Type B pancreatic cell (in vitro differentiated cells): ENCODE measurements around the gene FAM240B. TPM values are rescaled to one million over a fixed set of nuclear protein-coding genes. Genes with fewer than 3 reads are reported as not detected.

Experiments
- DNase-seq: peaks from one replicate; pipeline ENCODE4 v3.0.0; 2021; ENCODE audit warnings: mixed read lengths; ENCODE audit not compliant: unreplicated experiment; ENCODE audit errors: extremely low spot score
- H3K27ac Mint-ChIP-seq: 2 replicates; pipeline ENCODE4 v1.8.0; 2021; ENCODE audit warnings: mild to moderate bottlenecking, mixed read lengths
- H3K27me3 Mint-ChIP-seq: 2 replicates; pipeline ENCODE4 v1.8.0; 2021; ENCODE audit warnings: mixed read lengths
- H3K36me3 Mint-ChIP-seq: 2 replicates; pipeline ENCODE4 v1.8.0; 2021; ENCODE audit warnings: mixed read lengths
- H3K4me1 Mint-ChIP-seq: one replicate; pipeline ENCODE4 v1.8.0; 2021; ENCODE audit warnings: mixed read lengths; ENCODE audit not compliant: unreplicated experiment
- H3K4me3 Mint-ChIP-seq: 2 replicates; pipeline ENCODE4 v1.8.0; 2021; ENCODE audit warnings: mild to moderate bottlenecking, mixed read lengths
- H3K9me3 Mint-ChIP-seq: 2 replicates; pipeline ENCODE4 v1.8.0; 2021; ENCODE audit warnings: mixed read lengths
- CTCF ChIP-seq: fragments of 200-600 bp; sonication (generic); conservative IDR thresholded peaks from 2 replicates; pipeline ENCODE4 v1.5.0; 2021; ENCODE audit warnings: antibody characterized with exemption, mild to moderate bottlenecking
- total RNA-seq: library from RNA; stranded (reverse); gene quantifications from 2 replicates; pipeline ENCODE4 v1.2.1, GENCODE V29; 2021; ENCODE audit warnings: low replicate concordance

The FAM240B gene
- total RNA-seq, 1 donor from 2014 or later, result not detected

GRCh38 chr9:38747941-38748340 is 28.0 kb upstream of the FAM240B start:
- H3K4me3 Mint-ChIP-seq, result no peak overlapping the region
- H3K27ac Mint-ChIP-seq, result no peak overlapping the region
- H3K36me3 Mint-ChIP-seq, result no peaks in the 10 kb centered on the region
- H3K4me1 Mint-ChIP-seq, result no peaks in the 10 kb centered on the region
- TF ChIP-seq CTCF, result no peak
- H3K9me3 Mint-ChIP-seq, result no peaks in the 10 kb centered on the region
- no peak for DNase-seq
- peaks cover 14% of the 10 kb centered on the region for H3K27me3 Mint-ChIP-seq

DNA sequence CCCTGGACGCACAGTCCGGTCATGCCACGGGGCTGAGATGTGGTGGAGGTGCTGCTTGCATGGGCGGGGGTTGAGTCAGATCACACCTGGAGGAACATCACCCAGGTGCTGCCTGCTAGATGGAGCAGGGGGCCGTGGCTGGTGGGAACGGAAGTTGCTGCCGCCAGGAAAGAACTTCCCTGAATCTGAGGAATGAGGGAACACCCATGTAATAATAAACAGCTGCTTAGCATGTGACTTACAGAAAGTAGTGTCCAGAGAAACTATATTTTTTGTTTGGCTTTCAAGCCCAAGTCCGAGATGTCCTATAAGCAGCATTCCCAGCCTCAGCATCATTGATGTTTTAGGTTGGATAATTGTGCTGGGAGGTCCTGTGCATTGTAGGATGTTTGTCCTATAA is 27.1 kb upstream of the FAM240B start:
- H3K27ac Mint-ChIP-seq, result no peak overlapping the region
- DNase-seq, result no peak
- TF ChIP-seq CTCF, result no peak
- H3K4me3 Mint-ChIP-seq, result no peak overlapping the region
- H3K36me3 Mint-ChIP-seq, result no peaks in the 10 kb centered on the region
- H3K27me3 Mint-ChIP-seq, result peaks cover 12% of the 10 kb centered on the region
- H3K9me3 Mint-ChIP-seq, result no peaks in the 10 kb centered on the region
- H3K4me1 Mint-ChIP-seq, result no peaks in the 10 kb centered on the region

DNA sequence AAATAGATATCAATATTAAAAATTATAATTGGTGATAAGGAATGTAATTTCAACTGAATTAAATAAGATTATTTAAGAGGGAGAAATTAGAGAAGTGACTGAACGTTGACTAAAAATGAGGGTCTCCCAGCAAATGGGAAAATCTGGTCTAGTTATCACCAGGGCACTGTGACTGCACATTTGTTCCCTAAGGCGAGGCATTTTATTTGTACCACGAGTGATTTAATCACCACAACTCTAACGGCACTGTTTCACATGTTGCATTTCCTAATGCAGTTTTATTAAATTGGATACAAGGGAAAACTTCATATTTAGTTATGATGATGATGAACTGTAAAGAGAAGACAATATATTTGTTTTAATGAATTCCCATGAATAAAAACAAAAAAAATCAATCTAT is 26.4 kb upstream of the FAM240B start:
- DNase-seq, result no peak
- TF ChIP-seq CTCF, result no peak
- Mint-ChIP-seq H3K4me1 (no peaks in the 10 kb centered on the region), H3K4me3 (no peak overlapping the region), H3K36me3 (no peaks in the 10 kb centered on the region), H3K27me3 (peaks cover 9% of the 10 kb centered on the region), H3K9me3 (no peaks in the 10 kb centered on the region), H3K27ac (no peak overlapping the region)

DNA sequence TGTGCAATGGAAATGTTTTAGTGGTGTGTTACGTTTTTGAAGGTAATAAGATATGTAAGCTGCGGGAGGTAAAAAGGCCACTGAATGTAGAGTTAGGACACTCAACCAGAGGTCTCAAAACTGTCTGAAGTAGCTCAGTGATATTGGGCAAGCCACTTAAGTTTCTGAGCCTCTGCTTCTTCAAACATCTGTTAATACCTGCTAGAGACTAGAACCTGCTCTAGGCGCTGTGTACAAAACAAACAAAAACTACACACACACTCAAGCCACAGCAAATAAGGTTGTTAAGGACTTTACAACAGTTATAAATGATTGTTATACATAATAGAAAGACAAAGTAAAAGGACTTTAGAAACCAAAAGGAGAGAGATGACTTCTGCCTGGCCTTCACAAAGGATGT is 24.6 kb upstream of the FAM240B start:
- TF ChIP-seq CTCF, result no peak
- Mint-ChIP-seq H3K36me3 (no peaks in the 10 kb centered on the region), H3K27ac (no peak overlapping the region)

DNA sequence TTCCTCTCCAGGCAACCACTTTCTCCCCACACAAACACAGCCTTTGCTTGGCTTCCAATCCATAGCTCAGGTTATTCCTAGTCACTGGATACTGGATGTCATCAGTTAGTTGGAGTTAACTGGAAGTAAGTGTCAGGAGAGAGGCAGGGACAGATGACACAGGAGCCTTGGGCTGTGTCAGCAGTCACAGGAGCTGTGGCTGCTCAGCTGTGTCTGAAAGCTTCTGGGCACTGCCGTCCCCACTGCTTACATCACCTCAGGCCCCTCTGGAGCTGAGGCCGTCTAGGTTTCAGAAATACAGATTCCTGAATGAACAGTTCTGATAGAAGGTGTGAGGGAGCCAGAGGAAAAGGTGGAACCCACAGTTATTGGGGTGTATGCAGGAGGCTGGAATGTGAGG is 17.3 kb upstream of the FAM240B start:
- no peak for TF ChIP-seq CTCF
- no peaks in the 10 kb centered on the region for H3K9me3 Mint-ChIP-seq
- H3K36me3 Mint-ChIP-seq, result no peaks in the 10 kb centered on the region
- H3K4me1 Mint-ChIP-seq, result no peaks in the 10 kb centered on the region
- DNase-seq, result no peak
- peaks cover 22% of the 10 kb centered on the region for H3K27me3 Mint-ChIP-seq
- H3K27ac Mint-ChIP-seq, result no peak overlapping the region
- no peak overlapping the region for H3K4me3 Mint-ChIP-seq

More for the DNA sequence above, 24.6 kb upstream of the FAM240B start:
- no peak for DNase-seq
- no peaks in the 10 kb centered on the region for H3K4me1 Mint-ChIP-seq
- H3K4me3 Mint-ChIP-seq, result no peak overlapping the region
- H3K9me3 Mint-ChIP-seq, result no peaks in the 10 kb centered on the region
- H3K27me3 Mint-ChIP-seq, result peaks cover 15% of the 10 kb centered on the region

- no peaks in the 10 kb centered on the region for H3K36me3 Mint-ChIP-seq
- no peaks in the 10 kb centered on the region for H3K4me1 Mint-ChIP-seq
- no peak for DNase-seq
- H3K27ac Mint-ChIP-seq, result no peak overlapping the region
- no peaks in the 10 kb centered on the region for H3K9me3 Mint-ChIP-seq
- H3K4me3 Mint-ChIP-seq, result no peak overlapping the region
- no peak for TF ChIP-seq CTCF
- H3K27me3 Mint-ChIP-seq, result peaks cover 27% of the 10 kb centered on the region
Measured at GRCh38 chr9:38734831-38735230, 14.9 kb upstream of the FAM240B start.
